RPMI8226 (cell line): ENCODE data around the gene PTPRO.

ENCODE experiments used
- DNase-seq: peaks from one replicate; pipeline ENCODE4 v3.0.0-alpha.2; 2015

Gene PTPRO

GRCh38 chr12:15574353-15574752 is 252.0 kb downstream of the PTPRO start:
- DNase-seq, result no peak

DNA sequence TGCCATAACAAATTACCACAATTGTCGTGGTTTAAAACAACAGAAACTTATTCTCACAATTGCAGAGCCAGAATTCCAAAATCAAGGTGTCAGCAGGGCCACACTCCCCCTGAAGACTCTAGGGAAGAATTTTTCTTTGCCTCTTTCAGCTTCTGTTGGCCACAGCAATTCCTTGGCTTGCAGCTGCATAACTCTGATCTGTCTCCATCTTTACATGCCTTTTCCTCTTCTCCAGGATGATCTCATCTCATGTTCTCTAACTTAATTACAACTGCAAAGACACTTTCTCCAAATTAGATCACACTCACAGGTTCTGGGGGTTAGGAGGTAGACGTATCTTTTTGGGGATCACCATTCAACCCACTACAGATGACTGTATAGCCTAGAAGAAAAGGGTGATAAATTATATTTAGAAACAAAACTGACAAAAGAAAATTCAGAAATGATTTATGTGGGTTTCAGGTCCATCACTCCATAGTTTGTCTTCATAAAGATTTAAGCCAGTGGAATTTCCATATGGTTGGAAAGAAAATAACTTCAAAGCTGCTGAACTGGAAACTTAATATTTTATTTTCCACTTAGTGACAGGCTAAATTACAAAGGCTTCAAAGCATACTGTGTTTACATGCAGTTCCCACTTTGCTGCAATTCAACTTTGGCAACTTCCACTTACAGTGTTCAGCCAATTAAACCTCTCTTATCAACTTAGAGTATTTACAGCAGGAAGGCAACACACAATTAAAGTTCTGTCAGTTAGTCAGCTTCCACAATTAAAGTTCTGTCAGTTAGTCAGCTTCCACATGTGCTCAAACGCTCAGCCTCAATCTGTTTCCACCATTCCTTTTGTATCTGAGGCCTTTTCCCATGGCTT is 253.6 kb downstream of the PTPRO start:
- no peak for DNase-seq

DNA sequence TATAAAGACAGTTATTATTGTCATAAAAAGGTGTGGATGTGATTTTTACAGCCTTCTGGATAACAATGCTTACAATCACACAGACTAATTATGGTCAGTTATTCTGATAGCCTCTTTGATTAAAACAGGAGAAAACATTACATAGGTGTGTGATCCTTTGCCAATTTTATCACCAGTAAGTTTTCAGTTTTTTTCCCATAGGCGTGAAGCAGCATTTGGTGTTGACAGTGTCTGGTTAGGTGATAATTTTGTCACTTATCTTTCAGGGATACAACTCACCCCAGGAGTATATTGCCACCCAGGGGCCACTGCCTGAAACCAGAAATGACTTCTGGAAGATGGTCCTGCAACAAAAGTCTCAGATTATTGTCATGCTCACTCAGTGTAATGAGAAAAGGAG is 258.1 kb downstream of the PTPRO start:
- DNase-seq, result no peak

GRCh38 chr12:15581006-15581405 is 258.7 kb downstream of the PTPRO start:
- no peak for DNase-seq

DNA sequence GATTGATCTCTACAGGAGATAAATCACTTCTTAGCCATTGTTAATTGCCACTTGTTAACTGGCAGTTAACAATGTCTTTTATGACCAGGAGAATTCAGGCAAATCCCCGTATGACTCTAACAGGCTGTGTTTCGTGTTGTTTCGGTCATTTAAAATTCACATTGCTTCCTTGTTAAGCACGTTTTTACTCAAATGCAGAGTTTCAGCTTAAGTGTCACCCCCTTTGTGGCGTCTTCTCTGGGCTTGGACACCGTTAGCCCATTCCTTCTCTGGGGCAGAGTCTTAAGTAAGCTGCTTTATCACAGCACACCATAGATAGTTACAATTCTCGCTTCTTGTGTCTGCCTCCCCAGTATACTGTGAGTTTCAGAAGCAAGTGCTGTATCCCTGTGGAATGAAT is 261.5 kb downstream of the PTPRO start:
- no peak for DNase-seq

- DNase-seq, result peak; percentile 63
These were observed 262.2 kb downstream of the PTPRO start for GRCh38 chr12:15584366-15585041.

DNA sequence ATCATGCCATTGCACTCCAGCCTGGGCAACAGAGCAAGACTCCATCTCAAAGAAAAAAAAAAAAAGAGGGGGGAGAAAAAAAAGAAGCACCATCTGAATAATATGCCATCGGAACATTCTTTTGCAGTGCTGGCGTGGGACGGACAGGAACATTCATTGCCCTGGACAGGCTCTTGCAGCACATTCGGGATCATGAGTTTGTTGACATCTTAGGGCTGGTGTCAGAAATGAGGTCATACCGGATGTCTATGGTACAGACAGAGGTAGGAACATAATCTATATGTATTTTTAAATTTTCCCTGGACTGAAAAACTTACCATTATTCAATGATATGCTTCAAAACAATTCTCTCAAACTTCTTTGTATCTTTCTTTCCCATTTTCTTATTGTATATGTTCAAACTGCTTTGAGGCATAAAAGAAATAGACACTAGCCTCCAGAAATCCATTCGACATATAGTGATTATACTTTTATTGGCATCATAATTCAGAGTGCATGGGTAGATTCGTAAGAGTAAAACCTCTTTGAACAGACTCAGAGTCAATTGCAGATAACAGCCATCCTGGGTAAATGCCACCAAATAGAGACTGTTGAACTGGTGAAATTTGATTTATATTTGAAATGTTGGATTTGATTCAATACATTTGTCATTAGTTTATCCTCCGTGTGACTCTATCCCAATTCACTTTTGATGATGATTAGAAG is 267.2 kb downstream of the PTPRO start:
- DNase-seq, result no peak

DNA sequence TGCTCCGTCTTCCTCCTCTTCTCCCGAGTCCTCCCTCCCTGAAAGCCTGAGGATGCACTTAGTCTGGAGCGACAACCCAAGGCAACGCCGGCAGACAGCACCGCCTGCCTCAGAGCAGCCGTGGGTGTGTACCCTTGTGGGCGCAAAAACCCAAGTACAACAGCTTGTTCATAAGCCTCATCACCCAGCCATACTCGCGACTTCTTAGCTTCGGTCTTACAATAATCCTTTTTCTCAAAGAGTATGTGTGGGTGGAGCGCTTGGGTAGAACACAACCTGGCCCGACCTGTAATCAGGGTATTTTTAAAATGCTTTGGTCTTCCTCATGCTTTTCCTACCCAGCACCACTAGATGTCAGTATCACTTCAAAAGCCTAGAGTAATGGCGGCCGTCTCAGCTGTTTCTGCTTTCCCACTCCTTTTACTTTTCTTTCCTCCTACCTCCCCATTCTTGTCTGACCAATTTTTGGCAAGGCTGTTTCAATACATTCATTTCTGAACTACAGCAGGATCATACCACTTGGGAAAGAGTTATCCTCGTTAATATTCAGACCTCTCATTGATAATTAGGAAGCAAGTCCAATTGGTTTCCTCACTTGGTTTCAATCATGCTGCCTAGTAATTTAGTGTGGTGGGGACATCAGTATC is 268.0 kb downstream of the PTPRO start:
- peak; percentile 67 for DNase-seq

- no peak for DNase-seq
These were observed 269.5 kb downstream of the PTPRO start for GRCh38 chr12:15591811-15592210.

- DNase-seq, result no peak
These were observed 270.6 kb downstream of the PTPRO start for GRCh38 chr12:15592934-15593333.

DNA sequence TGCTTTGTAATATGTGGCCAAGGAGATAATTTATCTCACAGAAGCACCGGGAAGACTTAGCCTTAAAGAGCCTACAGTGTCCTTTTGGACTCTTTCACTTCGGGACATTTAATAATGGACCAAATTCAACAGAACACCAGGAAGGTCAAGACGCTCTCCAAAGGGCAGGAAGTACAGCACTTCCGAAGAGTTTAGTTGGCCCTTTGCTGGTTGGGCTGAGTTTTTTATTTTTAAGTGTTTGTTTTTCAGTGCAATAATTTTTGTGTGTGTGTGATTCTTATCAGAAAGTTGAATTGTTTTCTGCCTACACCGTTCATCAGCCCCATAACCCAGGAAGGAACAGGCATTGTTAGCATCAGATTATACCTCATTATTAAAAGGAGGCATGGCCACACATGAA is 273.9 kb downstream of the PTPRO start:
- DNase-seq, result no peak

GRCh38 chr12:15597125-15597830 is 275.0 kb downstream of the PTPRO start:
- DNase-seq, result no peak

DNA sequence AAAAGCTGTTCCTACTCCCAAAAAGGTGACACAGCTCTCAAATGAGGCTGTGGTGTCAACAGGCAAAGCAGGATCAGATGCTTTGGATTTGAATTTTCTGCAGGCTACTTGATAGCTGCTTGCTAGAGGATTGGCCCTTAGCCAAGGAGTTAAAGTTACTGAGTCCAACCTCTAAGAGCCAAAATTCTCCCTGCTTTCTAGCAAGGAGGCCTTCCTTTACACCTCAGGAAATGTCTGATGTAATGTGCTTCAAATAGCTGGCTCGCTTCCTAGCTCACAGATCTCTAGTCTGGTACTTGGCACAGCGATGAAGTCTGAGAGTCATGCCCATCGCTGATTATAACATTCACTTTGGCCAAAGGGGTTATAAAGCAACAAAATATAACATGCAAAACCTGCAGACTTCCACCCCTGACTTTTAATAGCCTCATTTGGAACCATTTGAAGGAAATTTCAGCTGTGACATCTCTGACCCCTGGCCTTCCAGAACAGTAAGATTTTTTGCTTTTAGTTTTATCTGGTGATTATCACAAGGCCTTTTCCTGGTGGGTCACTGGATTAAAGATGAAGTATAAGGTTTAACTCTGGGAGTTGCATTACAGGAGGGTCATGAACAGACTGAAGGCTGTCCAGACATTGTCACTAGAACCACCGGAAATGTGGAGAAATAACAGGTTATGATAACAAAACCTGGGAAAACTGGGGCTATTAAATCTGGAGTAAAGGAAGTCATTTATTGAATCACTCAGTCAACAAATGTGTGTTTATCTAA is 277.1 kb downstream of the PTPRO start:
- peak; percentile 6 for DNase-seq

GRCh38 chr12:15600223-15600935 is 278.1 kb downstream of the PTPRO start:
- DNase-seq, result no peak

GRCh38 chr12:15601210-15601800 is 279.0 kb downstream of the PTPRO start:
- DNase-seq, result no peak

GRCh38 chr12:15602051-15602672 is 279.9 kb downstream of the PTPRO start:
- DNase-seq, result no peak

- DNase-seq, result no peak
These were observed 281.3 kb downstream of the PTPRO start for GRCh38 chr12:15603474-15604085.

DNA sequence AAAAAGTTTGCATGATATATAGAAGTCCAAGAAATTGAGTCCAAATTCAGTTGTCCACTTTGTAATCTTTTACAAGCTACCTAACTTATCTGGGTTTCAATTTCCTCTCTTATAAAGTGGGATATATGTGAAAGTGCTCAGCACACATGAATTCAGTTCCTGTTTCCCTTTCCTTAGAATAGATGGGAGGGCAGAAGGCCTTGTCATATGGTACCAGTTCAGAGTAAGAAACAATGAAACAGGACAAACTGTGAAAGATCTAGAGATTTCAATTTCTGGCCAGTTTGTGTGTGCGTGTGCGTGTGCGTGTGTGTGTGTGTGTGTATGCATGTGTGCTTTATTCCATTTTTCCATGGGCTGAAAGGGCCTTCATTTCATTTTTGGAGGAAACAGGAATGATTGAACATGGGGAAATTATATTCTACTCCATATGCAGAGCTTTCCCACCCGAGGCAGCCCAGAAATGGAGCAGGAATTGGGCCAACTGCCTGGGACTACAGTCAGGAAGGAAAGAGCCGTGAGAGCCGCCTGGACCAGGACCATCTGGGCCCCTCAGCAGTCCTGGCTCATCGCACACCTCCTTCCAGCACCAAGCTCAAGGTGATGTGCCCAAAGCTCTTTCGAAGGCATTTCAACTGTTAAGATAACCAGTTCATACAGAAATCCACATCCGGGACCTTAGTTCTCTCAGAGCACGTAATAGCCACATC is 283.7 kb downstream of the PTPRO start:
- no peak for DNase-seq

DNA sequence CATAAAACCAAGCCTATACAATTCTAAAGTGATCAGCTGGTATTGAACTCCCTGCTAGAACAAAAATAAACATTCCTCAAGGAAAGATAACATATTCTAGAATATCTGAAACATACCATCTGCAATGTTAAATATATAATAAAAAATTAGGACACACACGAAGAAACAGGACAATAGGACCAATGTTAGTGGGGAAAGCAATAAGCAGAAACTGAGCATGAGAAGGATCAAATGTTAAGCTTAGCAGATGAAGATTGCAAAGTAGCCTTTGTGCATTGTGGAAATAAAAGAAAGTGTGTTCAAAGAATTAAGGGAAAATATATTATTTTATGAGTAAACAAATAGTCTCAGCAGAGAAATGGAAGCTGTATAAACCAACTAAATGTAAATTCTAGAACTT is 286.1 kb downstream of the PTPRO start:
- DNase-seq, result no peak
